Common myeloid progenitor, CD34-positive (primary cell): Measurements from ENCODE around the gene RET.
A peak's percentile ranks its signal among the peaks of the same experiment; 100 is the strongest.
"Not testable (repeated sequence)": the region's sequence is repeated elsewhere in the genome, so short reads cannot be mapped to it uniquely, and the experiment has no call there.

Experiments
- CTCF ChIA-PET: fragments of 350-600 bp; sonication (Branson Sonifier 250); formaldehyde crosslinking; loops from one replicate; lab custom pipeline; 2021; ENCODE audit warnings: antibody characterized with exemption; lab: Charles Lee
- POLR2A ChIA-PET: fragments of 350-600 bp; sonication (Branson Sonifier 250); formaldehyde crosslinking; loops from one replicate; lab custom pipeline; 2021; ENCODE audit warnings: antibody characterized with exemption; lab: Charles Lee
- DNase-seq, 3 donors: peaks; one replicate each; pipeline versions ENCODE4 v3.0.0 to v3.0.0-alpha.2; 2013
- H3K27ac ChIP-seq, 2 experiments: 1 replicate in 1 of 2; 2 replicates in 1 of 2; pipeline ENCODE4 v1.7.0; 2013; ENCODE audit warnings: inconsistent platforms in 2 of 2, low read length in 2 of 2, mild to moderate bottlenecking in 2 of 2, low read depth in 1 of 2, moderate library complexity in 1 of 2; ENCODE audit not compliant: severe bottlenecking in 2 of 2, insufficient read depth in 1 of 2, poor library complexity in 1 of 2
- H3K27me3 ChIP-seq, 5 experiments: replicated peaks in 2 of 5; 1 replicate in 3 of 5; 2 replicates in 2 of 5; pipeline versions ENCODE4 v1.6.1 to v1.7.0; 2013; ENCODE audit warnings: low read length in 4 of 5, mild to moderate bottlenecking in 2 of 5, moderate library complexity in 2 of 5, inconsistent platforms in 1 of 5; ENCODE audit not compliant: insufficient read depth in 5 of 5, control insufficient read depth in 4 of 5
- H3K36me3 ChIP-seq, 4 experiments: 1 replicate in 2 of 4; 2 replicates in 2 of 4; pipeline versions ENCODE4 v1.6.1 to v1.7.0; 2013; ENCODE audit warnings: low read length in 3 of 4, control low read depth in 1 of 4, mild to moderate bottlenecking in 1 of 4; ENCODE audit not compliant: control insufficient read depth in 4 of 4, insufficient read depth in 4 of 4
- H3K4me1 ChIP-seq, 4 experiments: 1 replicate in 3 of 4; 2 replicates in 1 of 4; pipeline versions ENCODE4 v1.6.1 to v1.7.1; 2013; ENCODE audit warnings: low read length in 3 of 4, mild to moderate bottlenecking in 3 of 4, control low read depth in 1 of 4, inconsistent platforms in 1 of 4, moderate library complexity in 1 of 4; ENCODE audit not compliant: control insufficient read depth in 4 of 4, insufficient read depth in 4 of 4; ENCODE audit errors: control extremely low read depth in 1 of 4
- H3K4me3 ChIP-seq, 7 experiments: 1 replicate in 4 of 7; 2 replicates in 3 of 7; pipeline versions ENCODE4 v1.5.1 to v1.7.0; 2013; ENCODE audit warnings: mild to moderate bottlenecking in 7 of 7, low read length in 6 of 7, moderate library complexity in 6 of 7, inconsistent platforms in 2 of 7, low read depth in 2 of 7, control low read depth in 1 of 7; ENCODE audit not compliant: insufficient read depth in 4 of 7, control insufficient read depth in 1 of 7; ENCODE audit errors: extremely low read depth in 1 of 7
- H3K9me3 ChIP-seq, 5 experiments: 1 replicate in 4 of 5; 2 replicates in 1 of 5; pipeline versions ENCODE4 v1.6.1 to v1.7.1; 2013; ENCODE audit warnings: low read length in 4 of 5, mild to moderate bottlenecking in 2 of 5, inconsistent platforms in 1 of 5, low read depth in 1 of 5, moderate library complexity in 1 of 5; ENCODE audit not compliant: control insufficient read depth in 4 of 5, insufficient read depth in 2 of 5; ENCODE audit errors: control extremely low read depth in 1 of 5
- WGBS: methylation state at CpG from one replicate; pipeline ENCODE4 v1.1.5; 2013; ENCODE audit not compliant: insufficient coverage; 5-methylcytosine and 5-hydroxymethylcytosine counted together

The RET gene

GRCh38 chr10:43137717-43138020 lies 60.8 kb downstream of the RET start:
- no peaks in the 10 kb centered on the region for H3K9me3 ChIP-seq
- H3K4me3 ChIP-seq: peak overlapping the region; percentile 78 to 96 (median 90)
- peak; percentile 39 to 76 (median 76) for DNase-seq
- H3K4me1 ChIP-seq: peaks cover 19 to 67% (median 43%) of the 10 kb centered on the region in 4 experiments
- ChIA-PET POLR2A (interaction anchor here (0.7 to 3.4 kb wide), 7 partner anchors 8 to 356 kb away, joined by 3 to 26 read pairs (median 4); no protein-coding TSS in a partner anchor), CTCF (interaction anchor here (1.0 to 4.5 kb wide), 4 partner anchors 8 to 32 kb away, joined by 3 to 31 read pairs (median 6); no protein-coding TSS in a partner anchor)
- H3K27me3 ChIP-seq: no peaks in the 10 kb centered on the region
- peak overlapping the region; percentile 72 to 87 for H3K27ac ChIP-seq
- 0% methylated on average over 29 of the region's 30 CpGs for WGBS
- no peaks in the 10 kb centered on the region for H3K36me3 ChIP-seq

- H3K36me3 ChIP-seq: no peaks in the 10 kb centered on the region
- ChIA-PET POLR2A (interaction anchor here (0.7 to 3.4 kb wide), 8 partner anchors 9 to 357 kb away, joined by 3 to 26 read pairs (median 4); no protein-coding TSS in a partner anchor), CTCF (interaction anchor here (1.0 to 4.5 kb wide), 6 partner anchors 8 to 72 kb away, joined by 3 to 31 read pairs (median 4); no protein-coding TSS in a partner anchor)
- DNase-seq: peak; percentile 87 to 97 (median 95)
- H3K27ac ChIP-seq: peak within 1 kb of the TSS; percentile 83 to 87
- H3K9me3 ChIP-seq: no peaks in the 10 kb centered on the region
- peak within 1 kb of the TSS; percentile 78 to 96 (median 90) for H3K4me3 ChIP-seq
- 0% methylated on average over 86 of the region's 93 CpGs for WGBS
- H3K27me3 ChIP-seq: no peaks in the 10 kb centered on the region
- peaks cover 19 to 67% (median 43%) of the 10 kb centered on the region in 4 experiments for H3K4me1 ChIP-seq
Observed at GRCh38 chr10:43138021-43138756, 61.3 kb downstream of the RET start, which contains the start of gene CSGALNACT2. CSGALNACT2 (plus strand) TSS chr10:43138445; CDS start chr10:43155150, 16,705 bp downstream.

- peak; percentile 61 to 86 (median 80) for DNase-seq
- Histone ChIP-seq H3K4me1 (peaks cover 19 to 63% (median 41%) of the 10 kb centered on the region in 4 experiments), H3K4me3 (peak overlapping the region; percentile 78 to 96 (median 90)), H3K9me3 (no peaks in the 10 kb centered on the region), H3K36me3 (no peaks in the 10 kb centered on the region), H3K27ac (peak overlapping the region; percentile 83 to 87), H3K27me3 (no peaks in the 10 kb centered on the region)
- POLR2A ChIA-PET: interaction anchor here (1.0 to 3.4 kb wide), 5 partner anchors 9 to 63 kb away, joined by 3 to 26 read pairs (median 6); no protein-coding TSS in a partner anchor
- 0% methylated on average over 18 of the region's 22 CpGs for WGBS
- CTCF ChIA-PET: interaction anchor here (0.8 to 4.5 kb wide), 8 partner anchors 9 to 71 kb away, joined by 3 to 31 read pairs (median 4); no protein-coding TSS in a partner anchor
Observed at GRCh38 chr10:43138757-43139241, 61.9 kb downstream of the RET start.

GRCh38 chr10:43141421-43141820 lies 64.6 kb downstream of the RET start:
- Histone ChIP-seq H3K27ac (no peak overlapping the region), H3K9me3 (no peaks in the 10 kb centered on the region), H3K27me3 (no peaks in the 10 kb centered on the region), H3K4me3 (peak overlapping the region in 1 of 7 experiments; percentile 19), H3K4me1 (peaks cover 24 to 54% (median 42%) of the 10 kb centered on the region in 4 experiments), H3K36me3 (no peaks in the 10 kb centered on the region)
- DNase-seq: no peak
- 96% methylated on average over 3 of the region's 5 CpGs for WGBS
- CTCF ChIA-PET: interaction anchor here (0.9 to 1.7 kb wide), 3 partner anchors 11 to 60 kb away, joined by 3 to 5 read pairs (median 4); no protein-coding TSS in a partner anchor
- POLR2A ChIA-PET: no interaction called here

- H3K27me3 ChIP-seq: no peaks in the 10 kb centered on the region
- 97% methylated on average over 3 of the region's 6 CpGs for WGBS
- DNase-seq: no peak
- no peaks in the 10 kb centered on the region for H3K36me3 ChIP-seq
- ChIA-PET POLR2A (no interaction called here), CTCF (interaction anchor here (0.6 to 1.1 kb wide), 2 partner anchors 13 to 59 kb away, joined by 3 read pairs; no protein-coding TSS in a partner anchor)
- H3K4me3 ChIP-seq: no peak overlapping the region
- no peak overlapping the region for H3K27ac ChIP-seq
- H3K9me3 ChIP-seq: peaks cover 3 to 16% (median 6%) of the 10 kb centered on the region in 5 experiments
- H3K4me1 ChIP-seq: peaks cover 10 to 29% (median 18%) of the 10 kb centered on the region in 4 experiments
Observed at GRCh38 chr10:43145311-43145710, 68.4 kb downstream of the RET start.

GRCh38 chr10:43145936-43146335 lies 69.1 kb downstream of the RET start:
- ChIA-PET POLR2A (interaction anchor here (0.9 kb wide), 1 partner anchor 26 kb away, joined by 5 read pairs; no protein-coding TSS in a partner anchor), CTCF (interaction anchor here (0.6 to 0.7 kb wide), 2 partner anchors 11 to 58 kb away, joined by 3 read pairs; no protein-coding TSS in a partner anchor)
- H3K4me1 ChIP-seq: peaks cover 5 to 23% (median 13%) of the 10 kb centered on the region in 4 experiments
- peaks cover 3 to 16% (median 6%) of the 10 kb centered on the region in 5 experiments for H3K9me3 ChIP-seq
- not testable (repeated sequence) for H3K27ac ChIP-seq, H3K27me3 ChIP-seq, H3K4me3 ChIP-seq, DNase-seq, H3K36me3 ChIP-seq
- 100% methylated on average over 1 of the region's 1 CpG for WGBS
